H1 (cell line): Measurements from ENCODE around the gene TMEM255A. TPM values are rescaled to one million over a fixed set of nuclear protein-coding genes. Genes with fewer than 3 reads are reported as not detected.

Experiments
- BACH1 ChIP-seq: IDR thresholded peaks from 2 replicates; pipeline ENCODE4 v1.6.1; 2012; ENCODE audit warnings: low read length, improper control_type of control experiment
- CEBPB ChIP-seq: IDR thresholded peaks from 2 replicates; pipeline ENCODE4 v1.6.1; 2012; ENCODE audit warnings: low read depth, low read length
- CHD2 ChIP-seq: IDR thresholded peaks from 2 replicates; pipeline ENCODE4 v1.6.1; 2012; ENCODE audit warnings: low read length, improper control_type of control experiment
- PHF8 ChIP-seq: fragments of 200-600 bp; sonication (generic); conservative IDR thresholded peaks from 2 replicates; pipeline ENCODE4 v1.7.1; 2012; ENCODE audit warnings: low read depth, mild to moderate bottlenecking, inconsistent platforms, low read length, moderate library complexity
- polyA plus RNA-seq, 7 experiments: library from polyadenylated mRNA; depleted of rRNA in 3 of 7; stranded (reverse) in 5 of 7; unstranded in 2 of 7; fragments of >200 nt in 5 of 7; fragments of 200-250 nt in 2 of 7; gene quantifications; 1 replicate in 5 of 7; 2 replicates in 1 of 7; 4 replicates in 1 of 7; pipeline versions ENCODE4 v1.2.1 to v1.2.3, GENCODE V29; 2011 to 2013; ENCODE audit warnings: missing spikeins in 2 of 7, mixed read lengths in 2 of 7
- total RNA-seq: library from RNA; stranded (reverse); fragmentation: NEBNext Ultra II Directional; extraction: Animal tissue kit (Norgen Biotek cat#: 25700); gene quantifications from 2 replicates; pipeline ENCODE4 v1.2.1, GENCODE V29; 2021
- TF ChIP-seq, protein P1 (sequence below): IDR thresholded peaks from 2 replicates; pipeline ENCODE4 v1.6.1; 2011; ENCODE audit warnings: low read length, improper control_type of control experiment

Gene TMEM255A
- total and polyA plus RNA-seq, 2 of the 8 experiments (the other 6 are each of a cell fraction or from before 2014, with no cell fraction given): 0.73 to 2.3 TPM

GRCh38 chrX:120274145-120274544 lies 37.1 kb downstream of the TMEM255A start (continued):
- TF ChIP-seq, protein P1, sequence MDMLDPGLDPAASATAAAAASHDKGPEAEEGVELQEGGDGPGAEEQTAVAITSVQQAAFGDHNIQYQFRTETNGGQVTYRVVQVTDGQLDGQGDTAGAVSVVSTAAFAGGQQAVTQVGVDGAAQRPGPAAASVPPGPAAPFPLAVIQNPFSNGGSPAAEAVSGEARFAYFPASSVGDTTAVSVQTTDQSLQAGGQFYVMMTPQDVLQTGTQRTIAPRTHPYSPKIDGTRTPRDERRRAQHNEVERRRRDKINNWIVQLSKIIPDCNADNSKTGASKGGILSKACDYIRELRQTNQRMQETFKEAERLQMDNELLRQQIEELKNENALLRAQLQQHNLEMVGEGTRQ: no peak
- no peak for TF ChIP-seq CEBPB
- no peak for TF ChIP-seq PHF8
- no peak for TF ChIP-seq BACH1
- TF ChIP-seq CHD2: no peak
